Measurements from ENCODE around the gene RNASE9.
"Not testable (repeated sequence)": the region's sequence is repeated elsewhere in the genome, so short reads cannot be mapped to it uniquely, and the experiment has no call there.

Gene RNASE9

GRCh38 chr14:20569066-20569465 is 8.2 kb upstream of the RNASE9 start:
- Histone ChIP-seq H3K27me3 (ENCODE audit: insufficient read depth, poor library complexity, severe bottlenecking) (no peaks in the 10 kb centered on the region), H3K4me3 (replicated peaks; ENCODE audit: insufficient read depth, low read length) (no peak overlapping the region), H3K27ac (replicated peaks) (no peak overlapping the region)
- no peak for TF ChIP-seq REST (IDR thresholded peaks at IDR 0.05; ENCODE audit: insufficient replicate concordance, low read depth)
- TF ChIP-seq SPI1 (IDR thresholded peaks at IDR 0.05; ENCODE audit: borderline replicate concordance, low read depth), result no peak
- TF ChIP-seq CTCF (IDR thresholded peaks at IDR 0.05; ENCODE audit: insufficient read depth, low read length), result no peak
- DNase-seq (ENCODE audit: low read depth in 1 of 2, low spot score in 1 of 2), result no peak

- no peak for TF ChIP-seq REST (IDR thresholded peaks at IDR 0.05; ENCODE audit: insufficient replicate concordance, low read depth)
- no peak for TF ChIP-seq GABPA (IDR thresholded peaks at IDR 0.05; ENCODE audit: low read depth)
- no peak for TF ChIP-seq SPI1 (IDR thresholded peaks at IDR 0.05; ENCODE audit: borderline replicate concordance, low read depth)
- no peak for TF ChIP-seq POLR2AphosphoS5 (IDR thresholded peaks at IDR 0.05; ENCODE audit: low read depth)
- TF ChIP-seq CTCF (IDR thresholded peaks at IDR 0.05; ENCODE audit: insufficient read depth, low read length), result no peak
- Histone ChIP-seq H3K27ac (replicated peaks) (no peak overlapping the region), H3K27me3 (ENCODE audit: insufficient read depth, poor library complexity, severe bottlenecking) (no peaks in the 10 kb centered on the region), H3K4me3 (replicated peaks; ENCODE audit: insufficient read depth, low read length) (no peak overlapping the region)
- DNase-seq (ENCODE audit: low read depth in 1 of 2, low spot score in 1 of 2), result no peak
Observed at GRCh38 chr14:20568393-20568792, 7.5 kb upstream of the RNASE9 start.

GRCh38 chr14:20567199-20567598 is 6.4 kb upstream of the RNASE9 start:
- H3K27ac ChIP-seq (replicated peaks); H3K4me3 ChIP-seq (replicated peaks; ENCODE audit: insufficient read depth, low read length); H3K27me3 ChIP-seq (ENCODE audit: insufficient read depth, poor library complexity, severe bottlenecking); DNase-seq (ENCODE audit: low read depth in 1 of 2, low spot score in 1 of 2): not testable (repeated sequence)

- no peaks in the 10 kb centered on the region for H3K27me3 ChIP-seq (ENCODE audit: insufficient read depth, poor library complexity, severe bottlenecking)
- no peak for DNase-seq (ENCODE audit: low read depth in 1 of 2, low spot score in 1 of 2)
- H3K27ac ChIP-seq (replicated peaks), result no peak overlapping the region
- TF ChIP-seq REST (IDR thresholded peaks at IDR 0.05; ENCODE audit: insufficient replicate concordance, low read depth) (no peak), POLR2AphosphoS5 (IDR thresholded peaks at IDR 0.05; ENCODE audit: low read depth) (no peak), CTCF (IDR thresholded peaks at IDR 0.05; ENCODE audit: insufficient read depth, low read length) (no peak), GABPA (IDR thresholded peaks at IDR 0.05; ENCODE audit: low read depth) (no peak), SPI1 (IDR thresholded peaks at IDR 0.05; ENCODE audit: borderline replicate concordance, low read depth) (no peak)
- H3K4me3 ChIP-seq (replicated peaks; ENCODE audit: insufficient read depth, low read length), result no peak overlapping the region
Observed at GRCh38 chr14:20564501-20564997, 3.7 kb upstream of the RNASE9 start.
